ENCODE results near the gene ARL16. TPM values are rescaled to one million over a fixed set of nuclear protein-coding genes. Genes with fewer than 3 reads are reported as not detected.

The ARL16 gene
- total RNA-seq, 6 experiments from 2014 or later = 39.4 to 50.5 (median 46.7) TPM

GRCh38 chr17:81722184-81723120 is 38.9 kb upstream of the ARL16 start:
- no peak for TF ChIP-seq CTCF (IDR thresholded peaks at IDR 0.05)
- Mint-ChIP-seq H3K36me3 (ENCODE audit: low read depth) (no peaks in the 10 kb centered on the region; the same call in 1 of the 2 replicates), H3K27ac (no peak overlapping the region; the same call in 1 of the 2 replicates), H3K4me1 (ENCODE audit: low read depth) (peaks cover 13% of the 10 kb centered on the region; the same call in 1 of the 2 replicates), H3K27me3 (ENCODE audit: insufficient read depth) (peaks cover 4% of the 10 kb centered on the region), H3K9me3 (no peaks in the 10 kb centered on the region), H3K4me3 (no peak overlapping the region)
- no peak for DNase-seq

- no peak overlapping the region for H3K4me3 Mint-ChIP-seq
- no peak overlapping the region for H3K27ac Mint-ChIP-seq
- no peak for TF ChIP-seq CTCF (IDR thresholded peaks at IDR 0.05)
- no peaks in the 10 kb centered on the region; the same call in 1 of the 2 replicates for H3K36me3 Mint-ChIP-seq (ENCODE audit: low read depth)
- no peaks in the 10 kb centered on the region for H3K9me3 Mint-ChIP-seq
- DNase-seq = no peak
- peaks cover 13% of the 10 kb centered on the region; the same call in 1 of the 2 replicates for H3K4me1 Mint-ChIP-seq (ENCODE audit: low read depth)
- H3K27me3 Mint-ChIP-seq (ENCODE audit: insufficient read depth) = peaks cover 3% of the 10 kb centered on the region; the same call in 1 of the 2 replicates
Observed at GRCh38 chr17:81720267-81721071, 36.9 kb upstream of the ARL16 start.

- Mint-ChIP-seq H3K9me3 (no peaks in the 10 kb centered on the region), H3K27ac (no peak overlapping the region), H3K27me3 (ENCODE audit: insufficient read depth) (peaks cover 3% of the 10 kb centered on the region; the same call in 1 of the 2 replicates), H3K36me3 (ENCODE audit: low read depth) (no peaks in the 10 kb centered on the region; the same call in 1 of the 2 replicates), H3K4me3 (no peak overlapping the region), H3K4me1 (ENCODE audit: low read depth) (peaks cover 13% of the 10 kb centered on the region; the same call in 1 of the 2 replicates)
- TF ChIP-seq CTCF (IDR thresholded peaks at IDR 0.05) = no peak
- DNase-seq = no peak
Observed at GRCh38 chr17:81719410-81720266, 36.0 kb upstream of the ARL16 start.

GRCh38 chr17:81717766-81718089 is 34.1 kb upstream of the ARL16 start:
- no peak for DNase-seq
- no peak for TF ChIP-seq CTCF (IDR thresholded peaks at IDR 0.05)
- Mint-ChIP-seq H3K27ac (no peak overlapping the region), H3K9me3 (no peaks in the 10 kb centered on the region), H3K27me3 (ENCODE audit: insufficient read depth) (no peaks in the 10 kb centered on the region; the same call in 1 of the 2 replicates), H3K36me3 (ENCODE audit: low read depth) (no peaks in the 10 kb centered on the region; the same call in 1 of the 2 replicates), H3K4me3 (no peak overlapping the region), H3K4me1 (ENCODE audit: low read depth) (peaks cover 9% of the 10 kb centered on the region)

All from HFFc6 (cell line).